IMR-90 (cell line): ENCODE measurements around the gene KLHL40.

Experiments
- ELK1 ChIP-seq: fragments of 150-350 bp; IDR thresholded peaks from 2 replicates; pipeline ENCODE4 v1.6.1; 2016; ENCODE audit warnings: low read depth, mild to moderate bottlenecking, low read length, moderate library complexity, borderline replicate concordance
- POLR2A ChIP-seq: IDR thresholded peaks from 2 replicates; pipeline ENCODE4 v1.6.1; 2012; ENCODE audit warnings: mild to moderate bottlenecking, low read depth, low read length
- TF ChIP-seq, protein P1 (sequence below): conservative IDR thresholded peaks from 2 replicates; pipeline ENCODE4 v1.5.1; 2012; ENCODE audit warnings: mild to moderate bottlenecking, low read depth, low read length, improper control_type of control experiment

DNA sequence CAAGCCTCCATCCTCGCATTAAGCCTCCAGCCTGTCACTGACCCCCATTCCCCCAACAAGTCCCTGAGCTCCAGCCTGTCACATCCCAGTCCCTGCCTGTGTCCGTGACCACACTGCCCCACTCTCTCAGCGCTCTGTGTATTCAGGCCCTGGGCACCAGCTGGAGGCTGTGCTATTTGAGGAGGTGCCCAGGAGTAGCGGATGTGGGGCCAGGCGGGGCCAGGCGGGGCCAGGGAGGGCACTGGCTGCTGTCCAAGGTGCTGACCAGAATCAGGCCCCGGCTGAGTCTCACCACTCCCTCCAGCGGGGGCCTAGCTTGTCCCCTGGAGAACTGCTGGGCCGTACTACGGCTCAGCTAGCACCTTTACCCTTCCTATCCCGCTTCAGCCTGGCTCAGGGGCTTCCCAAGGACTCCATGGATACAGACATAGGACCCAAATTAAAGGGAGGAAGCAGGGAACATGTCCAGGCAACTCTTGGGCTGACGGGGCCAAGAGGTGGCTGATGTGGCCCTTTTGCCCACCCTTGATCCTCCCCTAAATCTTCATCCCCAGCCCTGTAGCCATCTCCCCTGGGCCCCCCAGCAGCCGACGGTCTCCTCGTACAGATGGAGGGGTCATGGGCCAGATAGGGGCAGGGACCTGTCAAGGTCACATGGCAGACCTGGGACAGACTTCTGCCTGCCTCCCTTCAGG lies 16.2 kb downstream of the KLHL40 start:
- TF ChIP-seq, protein P1, sequence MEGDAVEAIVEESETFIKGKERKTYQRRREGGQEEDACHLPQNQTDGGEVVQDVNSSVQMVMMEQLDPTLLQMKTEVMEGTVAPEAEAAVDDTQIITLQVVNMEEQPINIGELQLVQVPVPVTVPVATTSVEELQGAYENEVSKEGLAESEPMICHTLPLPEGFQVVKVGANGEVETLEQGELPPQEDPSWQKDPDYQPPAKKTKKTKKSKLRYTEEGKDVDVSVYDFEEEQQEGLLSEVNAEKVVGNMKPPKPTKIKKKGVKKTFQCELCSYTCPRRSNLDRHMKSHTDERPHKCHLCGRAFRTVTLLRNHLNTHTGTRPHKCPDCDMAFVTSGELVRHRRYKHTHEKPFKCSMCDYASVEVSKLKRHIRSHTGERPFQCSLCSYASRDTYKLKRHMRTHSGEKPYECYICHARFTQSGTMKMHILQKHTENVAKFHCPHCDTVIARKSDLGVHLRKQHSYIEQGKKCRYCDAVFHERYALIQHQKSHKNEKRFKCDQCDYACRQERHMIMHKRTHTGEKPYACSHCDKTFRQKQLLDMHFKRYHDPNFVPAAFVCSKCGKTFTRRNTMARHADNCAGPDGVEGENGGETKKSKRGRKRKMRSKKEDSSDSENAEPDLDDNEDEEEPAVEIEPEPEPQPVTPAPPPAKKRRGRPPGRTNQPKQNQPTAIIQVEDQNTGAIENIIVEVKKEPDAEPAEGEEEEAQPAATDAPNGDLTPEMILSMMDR = no peak
- TF ChIP-seq ELK1 = no peak
- no peak for TF ChIP-seq POLR2A
